HG03039 (cell line): Measurements from ENCODE around the gene MCM5.
A peak's percentile ranks its signal among the peaks of the same experiment; 100 is the strongest.
"Not testable (repeated sequence)": the region's sequence is repeated elsewhere in the genome, so short reads cannot be mapped to it uniquely, and the experiment has no call there.

Experiments
- ATAC-seq: cut with Tn5 transposase; IDR thresholded peaks from one replicate; pipeline ENCODE4 v1.9.1; 2021; ENCODE audit warnings: mild to moderate bottlenecking, moderate library complexity; ENCODE audit not compliant: unreplicated experiment

Gene MCM5

GRCh38 chr22:35378621-35379020, 21.3 kb upstream of the MCM5 start:
- ATAC-seq = no peak

- no peak for ATAC-seq
Measured at GRCh38 chr22:35379146-35379993, 20.6 kb upstream of the MCM5 start.

GRCh38 chr22:35380013-35380412, 19.9 kb upstream of the MCM5 start:
- no peak for ATAC-seq

- peak; percentile 54 for ATAC-seq
Measured at GRCh38 chr22:35380537-35381423, 19.2 kb upstream of the MCM5 start, which contains the start of gene HMOX1. Gene HMOX1 (plus strand): TSS chr22:35381096. CDS start chr22:35381174, 78 bp downstream.

GRCh38 chr22:35381424-35382009, 18.4 kb upstream of the MCM5 start:
- no peak for ATAC-seq

- no peak for ATAC-seq
Measured at GRCh38 chr22:35383679-35384071, 16.3 kb upstream of the MCM5 start.

- ATAC-seq = no peak
Measured at GRCh38 chr22:35384527-35384926, 15.4 kb upstream of the MCM5 start.

- ATAC-seq = no peak
Measured at GRCh38 chr22:35384975-35385588, 14.9 kb upstream of the MCM5 start.

GRCh38 chr22:35386670-35387288, 13.2 kb upstream of the MCM5 start:
- ATAC-seq = no peak

- ATAC-seq = no peak
Measured at GRCh38 chr22:35390933-35391332, 9.0 kb upstream of the MCM5 start.

GRCh38 chr22:35392357-35392756, 7.6 kb upstream of the MCM5 start:
- no peak for ATAC-seq

GRCh38 chr22:35393116-35394010, 6.6 kb upstream of the MCM5 start:
- no peak for ATAC-seq

- no peak for ATAC-seq
Measured at GRCh38 chr22:35394011-35394312, 6.0 kb upstream of the MCM5 start.

- no peak for ATAC-seq
Measured at GRCh38 chr22:35394810-35395563, 5.0 kb upstream of the MCM5 start.

GRCh38 chr22:35396622-35397021, 3.3 kb upstream of the MCM5 start:
- ATAC-seq = not testable (repeated sequence)

GRCh38 chr22:35397095-35397904, 2.6 kb upstream of the MCM5 start:
- no peak for ATAC-seq

GRCh38 chr22:35398591-35398973, 1.4 kb upstream of the MCM5 start:
- no peak for ATAC-seq

GRCh38 chr22:35399114-35399677, 744 bp upstream of the MCM5 start:
- no peak for ATAC-seq
